ENCODE results near the gene PAX5.

GRCh38 chr9:36934478-36935065, 99.5 kb downstream of the PAX5 start:
- TF ChIP-seq CTCF (conservative IDR thresholded peaks at IDR 0.05; ENCODE audit: low read length) (no peak), EZH2phosphoT487 (IDR thresholded peaks at IDR 0.05; ENCODE audit: borderline replicate concordance, low read depth, low read length) (no peak)
